ENCODE data around the gene RASD1.

GRCh38 chr17:17538417-17539391 is 42.5 kb upstream of the RASD1 start:
- TF ChIP-seq POLR2A (IDR thresholded peaks at IDR 0.05) (no peak), CTCF (IDR thresholded peaks at IDR 0.05) (peak in 1 of 4 experiments; percentile 12)
